HG03575 (cell line): ENCODE measurements around the gene LMO2.
"Not testable (repeated sequence)": the region's sequence is repeated elsewhere in the genome, so short reads cannot be mapped to it uniquely, and the experiment has no call there.

ENCODE experiments used
- ATAC-seq: cut with Tn5 transposase; IDR thresholded peaks from one replicate; pipeline ENCODE4 v1.9.1; 2021; ENCODE audit not compliant: unreplicated experiment, insufficient number of reproducible peaks, low FRiP score; ENCODE audit errors: extremely low read depth

The LMO2 gene

DNA sequence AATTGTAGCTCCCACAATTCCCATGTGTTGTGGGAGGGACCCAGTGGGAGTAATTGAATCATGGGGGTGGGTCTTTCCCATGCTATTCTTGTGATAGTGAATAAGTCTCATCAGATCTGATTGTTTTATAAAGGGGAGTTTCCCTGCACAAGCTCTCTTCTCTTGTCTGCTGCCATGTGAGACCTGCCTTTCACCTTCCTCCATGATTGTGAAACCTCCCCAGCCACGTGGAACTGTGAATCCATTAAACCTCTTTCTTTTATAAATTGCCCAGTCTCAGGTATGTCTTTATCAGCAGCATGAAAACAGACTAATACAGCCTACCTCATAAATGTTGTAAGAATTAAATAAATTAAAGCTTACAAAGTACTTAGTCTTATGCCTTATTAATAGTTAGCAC is 25.5 kb upstream of the LMO2 start:
- not testable (repeated sequence) for ATAC-seq

DNA sequence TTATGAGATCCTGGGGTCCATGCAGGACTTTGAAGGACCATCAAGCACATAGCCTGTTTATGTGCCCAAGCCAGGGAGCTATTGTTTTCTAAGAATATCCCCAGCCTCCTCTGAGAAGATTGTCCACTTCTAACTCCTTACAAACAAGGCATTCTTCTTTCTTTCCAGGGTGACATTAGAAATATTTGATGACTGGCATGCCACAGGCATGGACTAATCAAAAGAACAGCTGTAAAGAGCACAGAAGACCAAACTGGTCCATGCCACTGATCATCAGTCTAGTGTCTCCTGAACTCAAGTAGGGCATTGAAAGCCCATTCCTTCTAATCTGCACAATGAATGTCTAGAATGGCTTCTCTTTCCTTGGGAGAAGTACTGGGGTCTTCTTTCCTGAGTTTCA is 24.9 kb upstream of the LMO2 start:
- ATAC-seq: no peak

DNA sequence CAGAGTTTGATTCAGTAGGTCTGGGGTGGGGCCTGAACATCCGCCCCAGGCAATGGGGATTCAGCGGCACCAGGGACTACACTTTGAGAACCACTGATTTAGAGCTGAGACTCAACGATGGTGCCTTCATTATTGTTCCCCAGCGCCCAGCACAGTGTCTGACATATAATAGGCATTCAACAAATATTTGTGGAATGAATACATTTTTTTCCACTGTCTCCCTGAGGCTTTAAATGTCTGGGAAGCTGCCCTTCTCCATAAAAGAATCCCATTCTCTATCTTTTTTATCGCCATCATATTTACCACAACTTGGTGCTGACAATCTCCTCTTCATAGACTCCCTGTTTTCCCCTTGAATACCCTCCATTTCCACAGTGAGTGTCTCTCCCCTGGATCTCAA is 23.6 kb upstream of the LMO2 start:
- no peak for ATAC-seq

DNA sequence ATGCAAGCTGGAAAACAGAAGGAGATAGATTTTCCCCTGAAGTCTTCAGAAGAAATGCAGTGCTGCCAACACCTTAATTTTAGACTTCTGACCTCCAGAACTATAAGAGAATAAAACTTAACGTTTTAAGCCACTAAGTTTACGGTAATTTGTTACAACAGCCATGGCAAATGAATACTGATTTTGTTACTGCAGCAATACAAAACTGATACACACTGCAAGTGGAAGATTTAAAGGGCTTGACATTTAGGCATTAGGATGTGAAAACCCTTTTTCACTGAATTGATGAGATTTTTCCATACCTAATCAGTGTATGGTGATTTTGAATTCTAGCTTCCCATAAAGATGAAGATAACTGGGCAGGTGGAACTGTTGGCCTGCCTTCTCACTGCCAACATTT is 22.1 kb upstream of the LMO2 start:
- no peak for ATAC-seq

DNA sequence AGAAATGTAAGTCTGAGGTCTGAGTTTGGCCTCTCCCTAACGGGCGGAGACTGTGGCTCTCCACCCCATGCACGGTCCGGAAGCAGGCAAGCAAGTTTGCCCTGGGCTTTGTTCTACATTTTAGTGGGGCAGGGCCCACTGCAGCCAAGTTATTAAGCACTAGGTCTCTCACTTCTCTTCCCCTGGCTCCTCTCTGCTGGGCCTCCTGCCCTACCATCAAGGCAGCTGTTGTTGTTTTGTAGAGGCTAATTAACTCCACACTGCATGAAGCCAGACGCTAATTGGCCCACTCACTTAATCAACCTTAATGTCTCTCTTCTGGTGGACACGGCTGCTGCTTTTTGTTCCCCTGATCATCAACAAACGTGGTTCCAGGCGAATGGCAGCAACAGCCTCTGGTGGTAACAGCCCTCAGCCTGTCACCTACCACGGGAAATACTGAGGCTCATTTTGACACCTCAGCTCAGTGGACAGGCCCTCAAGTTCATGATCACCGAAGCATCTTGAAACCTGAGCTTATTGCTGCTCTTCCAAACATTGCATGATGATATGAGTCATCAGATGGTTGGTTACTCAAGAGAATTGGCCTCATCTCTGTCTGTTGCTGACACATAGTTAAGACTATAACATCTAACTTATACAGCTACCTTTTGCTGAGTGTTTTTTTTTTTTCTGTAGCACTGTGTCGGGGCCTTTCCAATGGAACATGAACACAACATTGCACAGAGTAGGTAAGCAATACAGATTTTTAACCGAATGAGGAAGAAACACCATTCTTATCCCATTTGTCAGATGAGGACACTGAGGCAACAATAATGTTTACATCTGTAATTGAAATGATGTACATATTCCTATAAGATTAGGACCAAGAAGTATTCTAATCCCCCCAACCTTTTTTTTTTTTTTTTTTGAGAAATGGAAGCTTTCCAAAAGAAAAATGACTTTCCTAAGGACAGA is 20.8 kb upstream of the LMO2 start:
- ATAC-seq: peak; percentile 54

DNA sequence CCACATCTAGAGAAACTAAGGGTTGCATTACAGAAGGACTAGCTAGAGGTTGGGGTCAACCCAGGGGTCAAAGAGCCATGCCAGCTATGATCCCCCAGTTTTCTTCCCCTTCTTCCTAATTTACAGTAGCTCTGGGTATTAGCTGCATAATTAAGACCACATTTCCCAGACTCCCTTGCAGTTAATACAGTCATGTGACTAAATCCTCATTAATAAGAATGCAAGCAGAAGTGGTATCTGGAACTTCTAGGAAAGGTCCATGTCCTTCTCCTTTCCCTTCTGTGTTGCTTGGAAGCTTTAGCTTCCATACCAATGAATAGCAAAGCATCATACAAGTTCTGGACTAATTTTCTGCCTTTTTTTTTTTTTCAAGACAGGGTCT is 19.1 kb upstream of the LMO2 start:
- ATAC-seq: no peak

DNA sequence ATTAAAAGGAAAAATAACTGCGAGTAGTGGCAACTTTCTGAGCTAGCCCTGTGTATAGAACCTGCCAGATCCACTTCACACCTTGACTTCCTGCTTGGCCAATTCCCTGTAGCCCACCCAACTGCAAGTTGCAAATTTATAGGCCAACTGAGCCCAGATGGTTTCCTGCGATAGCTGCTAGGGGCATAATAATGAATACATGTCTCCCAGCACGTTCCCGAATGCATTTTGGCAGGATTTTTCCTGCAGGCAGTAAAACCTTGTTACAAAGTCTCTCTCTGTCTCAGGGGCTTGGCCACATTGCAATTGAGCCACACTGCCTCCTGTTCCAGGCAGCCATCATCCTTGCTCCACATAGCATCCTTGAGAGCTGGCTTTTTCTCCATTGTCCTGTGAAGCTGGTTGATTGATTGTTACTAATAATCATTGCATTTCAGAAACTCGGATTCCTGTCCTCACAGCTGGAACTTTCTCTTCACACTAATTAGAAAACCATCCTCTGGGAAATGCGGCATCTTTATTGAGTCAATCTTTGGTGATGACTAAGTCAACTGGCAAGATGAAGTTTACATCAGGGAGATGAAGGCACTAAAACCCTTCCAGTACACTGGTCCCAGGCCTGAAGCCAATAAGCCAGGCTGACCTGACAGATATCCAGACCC is 18.6 kb upstream of the LMO2 start:
- ATAC-seq: no peak

DNA sequence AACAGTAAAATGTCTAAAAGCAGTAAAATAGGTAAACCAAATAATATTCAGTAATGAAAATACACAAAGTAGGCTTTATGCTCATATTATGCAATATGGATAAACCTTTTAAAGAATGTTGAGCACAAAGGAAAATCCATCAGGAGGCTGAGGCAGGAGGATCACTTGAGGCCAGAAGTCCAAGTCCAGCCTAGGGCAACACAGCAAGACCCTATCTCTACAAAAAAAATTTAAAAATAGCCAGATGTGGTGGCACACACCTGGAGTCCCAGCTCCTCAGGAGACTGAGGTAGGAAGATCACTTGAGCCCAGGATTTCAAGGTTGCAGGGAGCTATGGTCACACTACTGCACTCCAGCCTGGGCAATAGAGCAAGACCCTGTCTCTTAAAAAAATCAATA is 17.7 kb upstream of the LMO2 start:
- no peak for ATAC-seq

DNA sequence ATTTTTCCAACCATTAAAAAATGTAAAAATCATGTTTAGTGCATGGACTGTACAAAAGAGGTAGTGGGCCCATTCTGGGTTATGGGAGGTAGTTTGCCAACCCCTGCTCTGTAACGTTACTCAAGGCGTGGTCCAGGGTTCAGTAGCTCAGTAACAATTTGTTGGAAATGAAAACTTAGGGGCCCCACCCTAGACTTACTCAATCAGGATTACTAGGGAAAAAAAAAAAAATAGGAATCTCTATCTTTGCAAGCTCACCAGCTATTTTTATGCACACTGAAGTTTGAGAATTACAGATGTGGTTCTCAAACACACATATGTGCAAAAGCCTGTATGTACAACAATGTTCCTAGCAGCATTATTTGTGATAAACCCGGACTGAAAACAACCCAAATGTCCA is 17.3 kb upstream of the LMO2 start:
- no peak for ATAC-seq

DNA sequence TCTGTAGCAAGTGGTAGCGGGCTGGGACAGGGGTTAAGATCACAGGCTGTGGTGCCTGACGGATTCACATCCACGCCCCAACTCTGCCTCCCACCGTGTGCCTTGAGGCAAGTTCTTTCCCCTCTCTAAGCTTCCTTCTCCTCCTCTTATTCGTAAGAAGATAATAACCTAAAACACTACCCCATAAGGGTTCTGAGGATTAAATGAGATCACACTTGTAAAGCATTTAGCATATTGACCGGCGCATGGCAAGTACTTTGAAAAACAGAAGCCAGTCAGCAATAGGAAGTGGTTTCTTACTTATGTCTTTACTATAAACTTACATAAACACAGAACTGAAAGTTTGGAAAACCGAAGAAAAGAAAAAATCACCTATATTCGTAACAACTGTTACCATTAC is 15.5 kb upstream of the LMO2 start:
- no peak for ATAC-seq

DNA sequence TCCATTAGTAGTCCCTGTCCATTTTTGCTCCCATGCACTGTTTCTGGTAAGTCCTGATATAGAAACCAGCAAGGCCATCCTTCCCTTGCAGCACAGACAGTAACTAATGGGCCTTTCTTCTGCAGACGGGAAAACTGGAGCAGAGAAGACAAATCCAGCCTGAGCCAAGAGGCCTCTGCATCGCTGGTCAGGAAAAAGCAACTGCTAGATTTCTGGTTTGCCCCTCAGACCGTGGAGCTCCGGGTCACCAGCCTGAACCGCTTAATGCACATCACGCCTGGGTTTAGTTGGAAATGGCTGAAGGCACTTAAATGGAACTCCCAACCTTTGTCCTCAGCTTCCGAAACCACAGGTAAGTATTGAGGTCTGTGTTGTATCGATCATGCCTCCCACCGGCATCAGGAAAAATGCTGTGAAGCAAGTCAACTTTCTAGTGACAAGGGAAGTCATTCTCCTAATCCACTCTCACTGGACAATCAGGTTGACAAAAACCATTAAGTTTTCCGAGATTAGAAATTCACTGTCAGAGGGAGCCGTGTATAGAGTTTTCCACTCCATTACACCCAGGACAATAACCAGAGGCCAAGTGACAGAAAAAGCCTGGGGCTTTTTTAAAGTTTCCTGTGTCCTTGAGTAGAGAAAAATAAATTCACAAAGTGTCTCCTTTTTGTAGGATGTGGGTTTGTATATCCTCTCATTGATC is 14.8 kb upstream of the LMO2 start:
- no peak for ATAC-seq

DNA sequence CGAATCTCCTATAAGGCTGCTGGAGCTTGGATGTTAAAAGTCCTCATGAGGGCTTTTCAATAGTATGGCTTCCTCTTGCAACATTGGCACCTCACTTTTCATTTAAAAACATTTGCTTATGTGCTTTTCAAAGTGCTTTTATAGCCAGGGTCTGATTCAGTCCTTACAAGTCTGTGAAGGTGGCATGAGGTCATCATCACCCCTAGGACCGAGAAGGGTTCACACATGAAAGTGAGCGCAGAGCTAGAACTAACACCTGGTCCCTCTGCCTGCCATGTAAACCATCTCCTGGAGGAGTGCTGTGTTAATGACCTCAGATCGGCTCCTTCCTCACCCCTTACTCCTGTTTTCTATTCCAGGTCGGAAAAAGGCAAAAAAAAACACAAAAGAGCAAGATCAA is 12.2 kb upstream of the LMO2 start:
- ATAC-seq: no peak

DNA sequence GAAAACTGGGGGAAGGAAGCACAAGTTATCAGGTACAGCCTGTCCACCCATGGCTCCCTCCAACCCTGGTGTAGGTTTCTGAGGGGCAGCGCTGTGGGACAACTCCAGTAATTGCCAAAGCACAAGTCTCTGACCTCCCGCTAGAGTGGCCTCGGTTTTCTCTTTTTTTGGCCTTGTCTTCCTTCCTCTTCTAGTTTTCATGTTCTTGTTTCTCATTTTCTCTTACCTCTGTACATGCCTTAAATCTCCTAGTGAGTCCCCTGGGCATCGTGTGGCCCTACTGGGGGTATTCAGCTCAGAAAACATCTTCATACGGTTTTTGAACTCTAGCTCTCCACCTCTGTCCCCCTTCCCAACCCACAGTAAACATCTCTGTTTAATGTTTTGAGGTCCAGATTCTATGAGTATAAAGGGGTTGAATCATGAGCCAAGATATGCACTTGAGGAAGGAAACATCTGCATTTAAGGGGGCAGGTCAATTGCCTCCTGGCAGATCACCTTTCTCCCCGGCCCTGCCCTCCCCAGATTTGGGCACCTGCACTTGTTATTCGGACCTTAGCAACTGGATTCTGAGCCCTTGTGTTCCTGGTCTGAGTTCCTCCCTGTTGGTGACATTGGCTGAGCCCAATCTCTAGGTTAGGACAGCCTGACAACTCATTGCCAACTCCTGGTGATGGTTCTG is 8.4 kb upstream of the LMO2 start:
- no peak for ATAC-seq

DNA sequence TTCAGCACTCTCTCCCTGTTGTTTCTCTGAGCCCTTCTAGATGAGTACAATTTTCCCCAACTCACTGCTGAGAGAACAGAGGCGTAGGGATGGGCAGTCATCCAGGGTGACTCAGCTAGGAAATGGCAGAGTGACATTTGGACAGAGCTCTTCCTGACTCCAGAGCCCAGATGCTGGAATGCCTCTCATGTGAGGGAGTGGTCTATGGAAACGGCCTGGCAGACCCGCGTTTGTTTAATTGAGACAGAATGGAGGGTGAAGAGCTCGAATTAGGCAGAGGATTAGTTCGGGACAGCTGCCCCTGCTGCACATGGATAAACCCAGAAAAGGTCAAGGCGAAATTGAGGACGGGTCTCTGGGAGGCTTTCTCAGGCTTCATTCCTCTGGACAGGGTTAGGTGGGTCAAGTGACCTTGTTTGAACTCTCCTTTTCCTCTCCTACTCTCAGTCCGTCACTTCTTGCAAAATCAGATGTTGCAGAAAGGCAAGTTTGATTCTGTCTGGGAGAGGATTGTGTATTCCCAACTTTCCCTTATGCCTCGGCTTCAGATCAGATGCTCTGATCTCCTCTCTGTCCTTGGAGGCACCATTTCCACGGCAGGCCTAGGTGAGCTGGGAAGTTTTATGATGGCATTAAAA is 7.6 kb upstream of the LMO2 start:
- no peak for ATAC-seq

DNA sequence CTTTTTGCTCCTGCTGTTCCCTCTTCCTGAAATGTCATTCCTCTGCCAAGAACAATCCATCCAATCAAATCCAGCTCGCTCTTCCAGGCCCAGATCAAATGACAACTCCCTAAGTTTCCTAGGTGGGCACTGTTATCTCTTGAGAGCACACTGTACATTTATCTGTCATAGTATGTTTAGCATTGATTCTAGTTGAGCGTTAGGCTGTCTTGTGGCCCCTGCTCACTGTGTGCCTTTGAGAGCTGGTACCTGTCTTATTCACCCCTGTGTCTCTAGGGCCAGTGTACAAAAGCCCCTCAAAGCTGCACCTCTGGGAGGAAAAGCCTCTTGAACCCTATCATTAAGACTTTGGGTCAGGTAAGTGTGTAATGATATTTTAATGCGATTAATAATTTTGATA is 7.1 kb upstream of the LMO2 start:
- ATAC-seq: no peak

DNA sequence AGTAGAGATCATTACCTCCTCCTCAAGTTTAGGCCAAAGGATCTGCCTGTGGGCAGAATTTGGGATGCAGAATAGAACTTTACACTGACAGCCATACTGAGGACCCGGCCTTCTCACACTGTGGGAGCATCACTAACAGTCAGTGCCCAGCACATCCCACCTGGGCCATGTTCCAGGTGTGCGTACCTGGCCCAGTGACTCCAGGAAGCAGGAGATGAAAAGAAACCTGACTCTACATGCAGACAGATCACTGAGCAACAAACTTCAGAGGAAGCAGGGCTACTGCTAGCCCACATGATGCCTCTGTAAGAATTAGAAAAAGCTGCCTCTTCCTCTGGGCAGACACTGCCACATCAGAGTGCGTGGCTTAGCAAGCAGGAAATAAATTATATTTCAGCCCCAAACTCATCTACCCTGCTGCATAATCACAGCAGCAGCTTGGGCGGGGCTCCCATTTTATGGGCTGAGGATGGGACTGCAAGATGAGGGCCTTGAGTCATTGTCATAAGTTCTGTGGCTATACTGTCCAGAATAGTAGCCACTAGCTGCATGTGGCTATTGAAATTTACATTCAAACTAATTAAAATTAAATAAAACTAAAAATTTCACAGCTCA is 6.0 kb upstream of the LMO2 start:
- no peak for ATAC-seq

DNA sequence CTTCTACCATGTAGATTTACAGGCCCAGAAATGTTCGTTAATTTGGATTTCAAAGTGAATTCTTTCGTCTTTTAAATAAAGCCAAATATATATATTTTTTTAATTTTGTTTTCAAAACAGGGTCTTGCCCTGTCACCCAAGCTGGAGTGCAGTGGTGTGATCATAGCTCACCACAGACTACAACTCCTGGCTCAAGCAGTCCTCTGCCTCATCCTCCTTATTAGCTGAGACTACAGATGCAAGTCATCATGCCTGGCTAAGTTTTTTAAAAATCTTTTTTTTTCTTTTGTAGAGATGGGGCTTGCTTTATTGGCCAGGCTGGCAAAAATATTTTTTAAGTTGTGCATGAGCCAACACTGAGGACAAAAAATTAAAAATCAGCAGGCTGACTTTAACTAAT is 5.0 kb upstream of the LMO2 start:
- ATAC-seq: no peak

DNA sequence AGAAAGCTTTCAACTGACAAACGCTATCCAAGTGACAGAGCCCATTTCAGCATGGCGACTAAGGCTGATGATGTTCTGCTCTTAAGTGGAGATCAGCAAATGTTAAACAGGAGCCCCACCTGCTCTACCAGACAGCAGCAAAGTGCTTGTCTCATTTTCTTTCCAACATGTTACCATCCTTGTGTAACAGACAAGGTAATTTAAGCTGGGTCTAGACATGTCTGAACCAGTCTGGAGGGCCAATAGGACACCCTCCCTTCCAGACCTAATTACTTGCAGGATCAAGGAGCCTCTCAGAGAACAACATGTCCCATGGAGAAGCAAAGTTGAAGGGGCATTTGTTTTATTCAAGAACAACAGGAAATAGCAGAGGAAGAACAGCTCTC is 3.9 kb upstream of the LMO2 start:
- ATAC-seq: no peak

DNA sequence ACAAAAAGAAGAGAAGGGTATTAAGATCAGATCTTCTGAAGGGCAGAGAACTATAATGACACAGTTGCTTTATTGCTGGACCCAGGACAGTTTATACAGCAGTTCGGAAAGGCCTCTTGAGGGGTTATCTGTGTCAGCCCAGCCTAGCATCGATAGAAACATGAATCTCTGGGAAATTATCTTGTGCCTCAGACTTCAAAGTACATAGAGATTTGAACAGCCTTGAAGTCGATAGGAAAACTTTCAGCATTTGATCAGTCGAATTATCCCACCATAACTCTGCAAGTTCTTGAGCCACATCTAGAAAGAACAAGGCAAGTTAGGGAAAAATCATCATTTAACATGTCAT is 2.5 kb upstream of the LMO2 start:
- no peak for ATAC-seq
